Endodermal cell (in vitro differentiated cells): Measurements from ENCODE around the gene ITCH. TPM values are rescaled to one million over a fixed set of nuclear protein-coding genes. Genes with fewer than 3 reads are reported as not detected.
"Not testable (repeated sequence)": the region's sequence is repeated elsewhere in the genome, so short reads cannot be mapped to it uniquely, and the experiment has no call there.

ENCODE experiments used
- DNase-seq: peaks from one replicate; pipeline ENCODE4 v3.0.0-alpha.2; 2017
- H3K27ac ChIP-seq: 2 replicates; pipeline ENCODE4 v1.5.1; 2013; ENCODE audit warnings: mild to moderate bottlenecking, low read depth, low read length, moderate library complexity
- H3K27me3 ChIP-seq: 2 replicates; pipeline ENCODE4 v1.6.1; 2013; ENCODE audit warnings: mild to moderate bottlenecking, low read length, moderate library complexity; ENCODE audit not compliant: insufficient read depth, control insufficient read depth, poor library complexity, severe bottlenecking
- H3K36me3 ChIP-seq: 2 replicates; pipeline ENCODE4 v1.7.0; 2013; ENCODE audit warnings: mild to moderate bottlenecking, low read length, moderate library complexity; ENCODE audit not compliant: control insufficient read depth, insufficient read depth
- H3K4me1 ChIP-seq: one replicate; pipeline ENCODE4 v1.7.0; 2013; ENCODE audit warnings: low read length; ENCODE audit not compliant: control insufficient read depth, insufficient read depth
- H3K4me3 ChIP-seq: 2 replicates; pipeline ENCODE4 v1.5.1; 2013; ENCODE audit warnings: mild to moderate bottlenecking, low read length, moderate library complexity
- H3K9ac ChIP-seq: 2 replicates; pipeline ENCODE4 v1.6.1; 2013; ENCODE audit warnings: mild to moderate bottlenecking, low read length, moderate library complexity; ENCODE audit not compliant: poor library complexity, severe bottlenecking; ENCODE audit errors: extremely low read depth
- H3K9me3 ChIP-seq: 2 replicates; pipeline ENCODE4 v1.6.1; 2013; ENCODE audit warnings: mild to moderate bottlenecking, low read length, moderate library complexity; ENCODE audit not compliant: control insufficient read depth
- H3K27ac Mint-ChIP-seq: 2 replicates; pipeline ENCODE4 v1.8.0; 2020; ENCODE audit warnings: mixed read lengths
- H3K27me3 Mint-ChIP-seq: 2 replicates; pipeline ENCODE4 v1.8.0; 2021; ENCODE audit warnings: mild to moderate bottlenecking, mixed read lengths; ENCODE audit not compliant: insufficient read depth
- H3K36me3 Mint-ChIP-seq: 2 replicates; pipeline ENCODE4 v1.8.0; 2020; ENCODE audit warnings: low read depth, mixed read lengths
- H3K4me1 Mint-ChIP-seq: 2 replicates; pipeline ENCODE4 v1.8.0; 2020; ENCODE audit warnings: mixed read lengths
- H3K4me3 Mint-ChIP-seq: 2 replicates; pipeline ENCODE4 v1.8.0; 2020; ENCODE audit warnings: mild to moderate bottlenecking, moderate library complexity, mixed read lengths
- H3K9me3 Mint-ChIP-seq: 2 replicates; pipeline ENCODE4 v1.8.0; 2020; ENCODE audit warnings: mild to moderate bottlenecking, mixed read lengths
- WGBS, 2 experiments: methylation state at CpG; one replicate each; pipeline versions ENCODE4 v1.1.5 to v1.1.7; 2013; ENCODE audit warnings: missing lambda C conversion rate in 2 of 2, mixed read lengths in 1 of 2; ENCODE audit not compliant: insufficient coverage in 1 of 2, insufficient read length in 1 of 2; 5-methylcytosine and 5-hydroxymethylcytosine counted together
- total RNA-seq, 2 donors: library from RNA; stranded (reverse); fragmentation: NEBNext Ultra II Directional in 1 of 2; extraction: Animal tissue kit (Norgen Biotek cat#: 25700) in 1 of 2; gene quantifications; 2 replicates in 1 of 2; 3 replicates in 1 of 2; pipeline ENCODE4 v1.2.1, GENCODE V29; 2021
- TF ChIP-seq, protein P1 (sequence below): fragments of 200-600 bp; sonication (generic); conservative IDR thresholded peaks from 2 replicates; pipeline ENCODE4 v1.5.0; 2021; ENCODE audit warnings: antibody characterized with exemption, mild to moderate bottlenecking

The ITCH gene
- total RNA-seq, 2 donors from 2014 or later, result 65.1 to 84.4 TPM

DNA sequence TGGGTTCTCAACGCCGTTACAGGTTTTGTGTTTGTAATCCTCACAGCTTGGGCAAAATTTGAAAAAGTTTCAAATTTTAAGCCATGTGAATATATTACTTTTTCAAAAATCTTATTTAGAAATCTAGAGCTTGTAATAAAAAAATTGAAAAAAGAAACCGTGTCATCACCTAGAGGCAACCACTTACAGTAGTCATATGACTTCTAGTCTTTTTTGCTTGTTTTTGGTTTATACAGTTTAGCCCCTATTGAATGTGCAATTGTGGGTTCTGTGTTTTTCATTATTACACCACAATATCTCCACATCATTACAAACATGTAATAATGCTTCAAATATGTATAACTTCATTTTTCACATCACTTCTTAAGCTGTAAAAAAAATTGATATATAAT lies 154.0 kb downstream of the ITCH start:
- no peaks in the 10 kb centered on the region for H3K4me1 ChIP-seq
- no peaks in the 10 kb centered on the region for H3K27me3 Mint-ChIP-seq
- H3K9me3 ChIP-seq, result no peaks in the 10 kb centered on the region
- no peak for DNase-seq
- peak overlapping the region; percentile 97 for H3K27ac Mint-ChIP-seq
- peaks cover 43% of the 10 kb centered on the region for H3K36me3 Mint-ChIP-seq
- H3K27me3 ChIP-seq, result no peaks in the 10 kb centered on the region
- 5% methylated on average over 3 of the region's 3 CpGs; no CpG with 5 or more reads in 1 of the 2 experiments for WGBS, 2 experiments
- H3K4me1 Mint-ChIP-seq, result peaks cover 20% of the 10 kb centered on the region
- peaks cover 41% of the 10 kb centered on the region for H3K36me3 ChIP-seq
- TF ChIP-seq, protein P1, sequence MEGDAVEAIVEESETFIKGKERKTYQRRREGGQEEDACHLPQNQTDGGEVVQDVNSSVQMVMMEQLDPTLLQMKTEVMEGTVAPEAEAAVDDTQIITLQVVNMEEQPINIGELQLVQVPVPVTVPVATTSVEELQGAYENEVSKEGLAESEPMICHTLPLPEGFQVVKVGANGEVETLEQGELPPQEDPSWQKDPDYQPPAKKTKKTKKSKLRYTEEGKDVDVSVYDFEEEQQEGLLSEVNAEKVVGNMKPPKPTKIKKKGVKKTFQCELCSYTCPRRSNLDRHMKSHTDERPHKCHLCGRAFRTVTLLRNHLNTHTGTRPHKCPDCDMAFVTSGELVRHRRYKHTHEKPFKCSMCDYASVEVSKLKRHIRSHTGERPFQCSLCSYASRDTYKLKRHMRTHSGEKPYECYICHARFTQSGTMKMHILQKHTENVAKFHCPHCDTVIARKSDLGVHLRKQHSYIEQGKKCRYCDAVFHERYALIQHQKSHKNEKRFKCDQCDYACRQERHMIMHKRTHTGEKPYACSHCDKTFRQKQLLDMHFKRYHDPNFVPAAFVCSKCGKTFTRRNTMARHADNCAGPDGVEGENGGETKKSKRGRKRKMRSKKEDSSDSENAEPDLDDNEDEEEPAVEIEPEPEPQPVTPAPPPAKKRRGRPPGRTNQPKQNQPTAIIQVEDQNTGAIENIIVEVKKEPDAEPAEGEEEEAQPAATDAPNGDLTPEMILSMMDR, result no peak
- H3K27ac ChIP-seq, result peak overlapping the region; percentile 86
- H3K9me3 Mint-ChIP-seq, result no peaks in the 10 kb centered on the region
- H3K4me3 ChIP-seq, result peak overlapping the region; percentile 100
- peak overlapping the region; percentile 91 for H3K4me3 Mint-ChIP-seq
- peak overlapping the region; percentile 82 for H3K9ac ChIP-seq

DNA sequence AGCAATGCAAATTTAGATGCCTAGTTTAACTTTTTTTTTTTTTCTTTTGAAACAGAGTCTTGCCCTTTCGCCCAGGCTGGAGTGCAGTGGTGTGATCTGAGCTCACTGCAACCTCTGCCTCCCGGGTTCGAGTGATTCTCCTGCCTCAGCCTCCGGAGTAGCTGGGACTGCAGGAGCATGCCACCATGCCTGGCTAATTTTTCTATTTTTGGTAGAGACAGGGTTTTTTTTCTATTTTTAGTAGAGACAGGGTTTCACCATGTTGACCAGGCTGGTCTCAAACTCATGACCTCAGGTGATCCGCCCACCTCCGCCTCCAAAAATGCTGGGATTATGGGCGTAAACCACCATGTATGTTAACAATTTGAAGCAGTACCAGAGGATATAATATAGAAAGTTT lies 155.8 kb downstream of the ITCH start:
- Mint-ChIP-seq H3K4me3 (peak overlapping the region; percentile 91), H3K4me1 (peaks cover 31% of the 10 kb centered on the region), H3K36me3 (peaks cover 42% of the 10 kb centered on the region)
- H3K4me1 ChIP-seq, H3K9me3 ChIP-seq, H3K4me3 ChIP-seq, H3K27me3 ChIP-seq, H3K9ac ChIP-seq, H3K27ac ChIP-seq, H3K9me3 Mint-ChIP-seq, H3K27ac Mint-ChIP-seq, H3K27me3 Mint-ChIP-seq, DNase-seq: not testable (repeated sequence)
- WGBS, 2 experiments, result 93 to 97% methylated on average over 7 of the region's 7 CpGs
- H3K36me3 ChIP-seq, result peaks cover 38% of the 10 kb centered on the region

DNA sequence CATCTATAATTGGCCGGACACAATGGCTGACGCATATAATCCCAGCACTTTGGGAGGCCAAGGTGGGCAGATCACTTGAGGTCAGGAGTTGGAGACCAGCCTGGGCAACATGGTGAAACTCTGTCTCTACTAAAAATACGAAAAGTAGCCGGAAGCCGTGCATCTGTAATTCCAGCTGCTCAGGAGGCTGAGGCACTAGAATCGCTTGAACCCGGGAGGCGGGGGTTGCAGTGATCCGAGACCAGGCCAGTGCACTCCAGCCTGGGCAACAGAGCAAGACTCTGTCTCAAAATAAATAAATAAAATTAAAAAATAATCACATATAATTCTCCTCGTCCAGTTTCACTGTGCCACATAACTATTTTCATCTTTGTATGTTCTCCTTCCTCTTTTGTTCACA lies 156.8 kb downstream of the ITCH start:
- H3K4me1 Mint-ChIP-seq, result peaks cover 29% of the 10 kb centered on the region
- not testable (repeated sequence) for H3K27ac Mint-ChIP-seq

DNA sequence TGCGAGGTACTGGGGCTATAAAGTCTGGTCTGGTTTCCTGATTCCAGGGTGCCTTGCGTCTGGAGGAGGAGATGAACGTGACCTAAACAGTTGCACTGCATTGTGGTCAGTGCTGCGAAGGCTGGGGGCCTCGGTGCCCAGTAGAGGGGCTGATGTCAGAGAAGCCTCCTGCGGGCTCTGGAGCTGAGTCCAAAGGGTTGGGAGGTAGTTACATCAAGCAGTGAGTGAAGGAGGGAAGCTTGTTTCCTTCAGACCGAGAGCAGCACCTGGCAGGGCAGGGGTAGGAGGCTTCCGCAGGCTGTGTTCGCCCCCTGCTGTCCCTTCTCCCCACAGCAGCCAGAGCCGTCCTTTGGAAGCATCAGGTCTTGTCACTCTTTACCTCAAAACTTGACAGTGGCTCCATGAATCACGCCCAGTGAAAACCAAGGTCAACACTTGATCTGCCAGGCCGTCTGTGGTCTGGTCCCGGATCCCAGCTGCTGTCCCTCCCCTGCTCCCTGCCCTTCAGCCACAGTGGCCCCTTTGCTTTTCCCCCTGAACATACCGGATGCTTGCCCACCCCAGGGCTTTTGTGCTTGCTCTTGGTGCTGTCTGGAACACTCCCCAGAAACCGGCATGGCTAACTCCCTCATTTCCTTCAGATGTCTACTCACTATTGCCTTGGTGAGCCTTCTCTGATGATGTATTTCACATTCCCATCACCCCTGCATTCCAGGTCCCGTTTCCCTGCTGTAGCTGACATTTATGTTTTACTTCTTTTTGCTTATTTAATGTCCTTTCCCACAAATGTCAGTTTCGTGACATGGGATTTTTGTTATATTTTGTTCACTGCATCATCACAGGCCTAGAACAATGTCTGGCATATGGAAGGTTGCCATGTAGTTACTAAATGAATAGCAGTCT lies 160.1 kb downstream of the ITCH start:
- Histone ChIP-seq H3K27me3 (no peaks in the 10 kb centered on the region), H3K9ac (no peak overlapping the region), H3K4me3 (no peak overlapping the region), H3K36me3 (peaks cover 76% of the 10 kb centered on the region), H3K27ac (no peak overlapping the region), H3K9me3 (no peaks in the 10 kb centered on the region), H3K4me1 (peaks cover 3% of the 10 kb centered on the region)
- Mint-ChIP-seq H3K36me3 (peaks cover 66% of the 10 kb centered on the region), H3K4me1 (peaks cover 22% of the 10 kb centered on the region), H3K27ac (peak overlapping the region; percentile 88), H3K27me3 (no peaks in the 10 kb centered on the region), H3K4me3 (no peak overlapping the region), H3K9me3 (no peaks in the 10 kb centered on the region)
- DNase-seq, result peak; percentile 92
- TF ChIP-seq, protein P1, result peak; percentile 92
- WGBS, 2 experiments, result 69 to 70% methylated on average over 11 to 17 of the region's 17 CpGs

More for the DNA sequence above, 156.8 kb downstream of the ITCH start:
- 90 to 96% methylated on average over 8 to 10 of the region's 10 CpGs for WGBS, 2 experiments
- not testable (repeated sequence) for H3K27ac ChIP-seq, H3K9me3 Mint-ChIP-seq, H3K4me3 Mint-ChIP-seq, H3K27me3 Mint-ChIP-seq, DNase-seq, H3K4me3 ChIP-seq, H3K9me3 ChIP-seq, H3K27me3 ChIP-seq, H3K9ac ChIP-seq, H3K4me1 ChIP-seq
- H3K36me3 Mint-ChIP-seq, result peaks cover 47% of the 10 kb centered on the region
- peaks cover 44% of the 10 kb centered on the region for H3K36me3 ChIP-seq
